H1 (cell line): ENCODE results near the gene WNT9B. TPM values are rescaled to one million over a fixed set of nuclear protein-coding genes. Genes with fewer than 3 reads are reported as not detected.

Source experiments
- CTCF ChIA-PET: fragments of 300-600 bp; sonication (Branson Sonifier 250); formaldehyde crosslinking; loops from one replicate; lab custom pipeline; 2021; ENCODE audit not compliant: partially characterized antibody; lab: Charles Lee
- POLR2A ChIA-PET: fragments of 300-600 bp; sonication (Branson Sonifier 250); formaldehyde crosslinking; loops from one replicate; lab custom pipeline; 2021; ENCODE audit warnings: inconsistent platforms; ENCODE audit not compliant: partially characterized antibody; lab: Charles Lee
- DNase-seq, 2 experiments: peaks; one replicate each; pipeline versions ENCODE4 v3.0.0 to v3.0.0-alpha.2; 2010 to 2022; ENCODE audit warnings: low spot score in 2 of 2, low read depth in 1 of 2, mixed read lengths in 1 of 2
- FAIRE-seq: peaks from 2 replicates; lab custom pipeline; 2011; peaks lifted over from hg19 to GRCh38; lab: Jason Lieb, UNC
- H2AFZ ChIP-seq: 2 replicates; pipeline ENCODE4 v1.8.1; 2012; ENCODE audit warnings: low read length, inconsistent platforms
- H2AK5ac ChIP-seq: 2 replicates; pipeline ENCODE4 v1.6.1; 2013; ENCODE audit warnings: low read depth, low read length
- H2BK120ac ChIP-seq: replicated peaks from 2 replicates; pipeline ENCODE3; 2013; ENCODE audit warnings: low read depth, low read length, inconsistent platforms
- H2BK12ac ChIP-seq: 2 replicates; pipeline ENCODE4 v1.6.1; 2013; ENCODE audit warnings: low read depth, low read length
- H2BK15ac ChIP-seq: 2 replicates; pipeline ENCODE4 v1.6.1; 2013; ENCODE audit warnings: low read length
- H2BK20ac ChIP-seq: 2 replicates; pipeline ENCODE4 v1.6.1; 2013; ENCODE audit warnings: low read length
- H2BK5ac ChIP-seq: 2 replicates; pipeline ENCODE4 v1.6.1; 2013; ENCODE audit warnings: low read depth, low read length
- H3K14ac ChIP-seq: 2 replicates; pipeline ENCODE4 v1.6.1; 2013; ENCODE audit warnings: inconsistent platforms; ENCODE audit not compliant: insufficient read length
- H3K18ac ChIP-seq: 2 replicates; pipeline ENCODE4 v1.6.1; 2013; ENCODE audit warnings: low read length; ENCODE audit errors: extremely low read depth
- H3K23ac ChIP-seq: 2 replicates; pipeline ENCODE4 v1.6.1; 2013; ENCODE audit warnings: inconsistent platforms; ENCODE audit not compliant: insufficient read length
- H3K23me2 ChIP-seq: 2 replicates; pipeline ENCODE4 v1.6.1; 2013; ENCODE audit warnings: low read depth, low read length
- H3K27ac ChIP-seq: 2 replicates; pipeline ENCODE4 v1.6.1; 2011; ENCODE audit warnings: low read depth, low read length, inconsistent platforms
- H3K27me3 ChIP-seq, 4 experiments: replicated peaks in 1 of 4; 1 replicate in 1 of 4; 2 replicates in 3 of 4; pipeline versions ENCODE4 v1.6.1 to v1.8.1; 2011 to 2013; ENCODE audit warnings: low read length in 3 of 4, mild to moderate bottlenecking in 3 of 4, inconsistent platforms in 2 of 4, mixed read lengths in 2 of 4, moderate library complexity in 1 of 4; ENCODE audit not compliant: control insufficient read depth in 3 of 4, insufficient read depth in 3 of 4; ENCODE audit errors: extremely low read depth in 1 of 4
- H3K36me3 ChIP-seq, 4 experiments: 2 replicates each; pipeline versions ENCODE4 v1.6.1 to v1.8.1; 2011 to 2013; ENCODE audit warnings: mild to moderate bottlenecking in 4 of 4, low read length in 3 of 4, moderate library complexity in 2 of 4, control low read depth in 1 of 4, inconsistent platforms in 1 of 4; ENCODE audit not compliant: insufficient read depth in 4 of 4, control insufficient read depth in 2 of 4
- H3K4ac ChIP-seq: replicated peaks from 2 replicates; pipeline ENCODE3; 2013; ENCODE audit warnings: low read length, low read depth, mixed read lengths, inconsistent platforms; ENCODE audit not compliant: insufficient read length
- H3K4me1 ChIP-seq, 4 experiments: replicated peaks in 1 of 4; 1 replicate in 1 of 4; 2 replicates in 3 of 4; pipeline versions ENCODE4 v1.6.1 to v1.8.1; 2011 to 2013; ENCODE audit warnings: low read length in 3 of 4, inconsistent platforms in 2 of 4, mixed read lengths in 1 of 4; ENCODE audit not compliant: insufficient read depth in 4 of 4, control insufficient read depth in 3 of 4
- H3K4me2 ChIP-seq, 2 experiments: 2 replicates each; pipeline versions ENCODE4 v1.6.1 to v1.8.1; 2011 to 2013; ENCODE audit warnings: low read depth in 2 of 2, low read length in 2 of 2, control low read depth in 1 of 2, inconsistent platforms in 1 of 2, mild to moderate bottlenecking in 1 of 2; ENCODE audit not compliant: insufficient read depth in 1 of 2
- H3K4me3 ChIP-seq, 4 experiments: fragments of 200-600, 300-600 bp in 1 of 4; sonication (generic), shearing (Covaris generic), sonication (Bioruptor Twin) in 1 of 4; 2 replicates each; pipeline versions ENCODE4 v1.5.1 to v1.8.1; 2011 to 2016; ENCODE audit warnings: low read length in 4 of 4, low read depth in 3 of 4, control low read depth in 2 of 4, inconsistent platforms in 2 of 4, mild to moderate bottlenecking in 2 of 4, mixed read lengths in 1 of 4, moderate library complexity in 1 of 4; ENCODE audit not compliant: insufficient read depth in 2 of 4; ENCODE audit errors: extremely low read depth in 1 of 4
- H3K56ac ChIP-seq: replicated peaks from 2 replicates; pipeline ENCODE3; 2013; ENCODE audit warnings: low read depth, mild to moderate bottlenecking, mixed read lengths, low read length, inconsistent platforms; ENCODE audit not compliant: insufficient read length
- H3K79me1 ChIP-seq: 2 replicates; pipeline ENCODE4 v1.6.1; 2013; ENCODE audit warnings: low read depth, low read length, control low read depth
- H3K79me2 ChIP-seq, 2 experiments: 2 replicates each; pipeline versions ENCODE4 v1.6.1 to v1.8.1; 2012 to 2013; ENCODE audit warnings: low read length in 2 of 2, mild to moderate bottlenecking in 2 of 2, inconsistent platforms in 1 of 2; ENCODE audit not compliant: insufficient read depth in 2 of 2, control insufficient read depth in 1 of 2
- H3K9ac ChIP-seq, 4 experiments: replicated peaks in 1 of 4; 1 replicate in 1 of 4; 2 replicates in 3 of 4; pipeline versions ENCODE4 v1.6.1 to v1.8.1; 2011 to 2013; ENCODE audit warnings: low read depth in 3 of 4, low read length in 3 of 4, control low read depth in 2 of 4, mild to moderate bottlenecking in 2 of 4, moderate library complexity in 2 of 4, inconsistent platforms in 1 of 4; ENCODE audit errors: extremely low read depth in 1 of 4
- H3K9me3 ChIP-seq, 2 experiments: 2 replicates each; pipeline versions ENCODE4 v1.6.1 to v1.8.1; 2012 to 2013; ENCODE audit warnings: mild to moderate bottlenecking in 2 of 2, moderate library complexity in 2 of 2, control low read depth in 1 of 2, inconsistent platforms in 1 of 2, low read depth in 1 of 2, low read length in 1 of 2, mixed read lengths in 1 of 2; ENCODE audit not compliant: insufficient read depth in 2 of 2
- H4K20me1 ChIP-seq, 2 experiments: replicated peaks in 1 of 2; 2 replicates each; pipeline versions ENCODE3 to v1.8.1; 2011 to 2013; ENCODE audit warnings: inconsistent platforms in 2 of 2, low read length in 2 of 2, mild to moderate bottlenecking in 1 of 2; ENCODE audit not compliant: insufficient read depth in 2 of 2, control insufficient read depth in 1 of 2
- H4K5ac ChIP-seq: 2 replicates; pipeline ENCODE4 v1.6.1; 2013; ENCODE audit warnings: low read length, low read depth, mixed read lengths, inconsistent platforms; ENCODE audit not compliant: insufficient read length
- H4K8ac ChIP-seq: 2 replicates; pipeline ENCODE4 v1.8.0; 2013; ENCODE audit warnings: mild to moderate bottlenecking, moderate library complexity, low read length, inconsistent platforms; ENCODE audit not compliant: insufficient read depth; ENCODE audit errors: extremely low read depth
- H4K91ac ChIP-seq: replicated peaks from 2 replicates; pipeline ENCODE3; 2013; ENCODE audit warnings: low read length, mixed read lengths, inconsistent platforms; ENCODE audit not compliant: insufficient read length
- BACH1 ChIP-seq: IDR thresholded peaks from 2 replicates; pipeline ENCODE4 v1.6.1; 2012; ENCODE audit warnings: low read length, improper control_type of control experiment
- EP300 ChIP-seq, 2 experiments: IDR thresholded peaks; 1 replicate in 1 of 2; 2 replicates in 1 of 2; pipeline ENCODE4 v1.6.1; 2011 to 2012; ENCODE audit warnings: low read depth in 2 of 2, low read length in 2 of 2, mild to moderate bottlenecking in 2 of 2, borderline replicate concordance in 1 of 2, inconsistent platforms in 1 of 2, moderate library complexity in 1 of 2
- HDAC2 ChIP-seq, 2 experiments: fragments of 300-600 bp in 1 of 2; sonication (generic) in 1 of 2; IDR thresholded peaks; 2 replicates each; pipeline ENCODE4 v1.6.1; 2011 to 2012; ENCODE audit warnings: low read depth in 2 of 2, low read length in 2 of 2, mild to moderate bottlenecking in 2 of 2, moderate library complexity in 2 of 2, borderline replicate concordance in 1 of 2, inconsistent platforms in 1 of 2
- JUN ChIP-seq: IDR thresholded peaks from 2 replicates; pipeline ENCODE4 v1.6.1; 2011; ENCODE audit warnings: low read depth, mild to moderate bottlenecking, improper control_type of control experiment, low read length
- KDM1A ChIP-seq: fragments of 200-600, 300-600 bp; sonication (generic); IDR thresholded peaks from 2 replicates; pipeline ENCODE4 v1.7.1; 2016; ENCODE audit warnings: mild to moderate bottlenecking, low read length, borderline replicate concordance
- NRF1 ChIP-seq: IDR thresholded peaks from 2 replicates; pipeline ENCODE4 v1.6.1; 2011; ENCODE audit warnings: mild to moderate bottlenecking, low read depth, low read length, improper control_type of control experiment
- TCF12 ChIP-seq: IDR thresholded peaks from 2 replicates; pipeline ENCODE4 v1.6.1; 2011; ENCODE audit warnings: low read depth, mild to moderate bottlenecking, low read length
- WGBS, 2 experiments: shearing (Covaris generic) in 1 of 2; methylation state at CpG; one replicate each; pipeline versions ENCODE4 v1.1.6 to v1.1.7; 2013 to 2015; ENCODE audit warnings: low lambda C conversion rate in 2 of 2, mixed read lengths in 2 of 2, inconsistent platforms in 1 of 2, low coverage in 1 of 2, missing lambda C conversion rate in 1 of 2; ENCODE audit not compliant: insufficient replicate concordance in 2 of 2, insufficient coverage in 1 of 2, insufficient read length in 1 of 2; ENCODE audit errors: extremely low coverage in 1 of 2, missing lambda C conversion rate in 1 of 2; 5-methylcytosine and 5-hydroxymethylcytosine counted together
- polyA plus RNA-seq, 7 experiments: library from polyadenylated mRNA; depleted of rRNA in 3 of 7; stranded (reverse) in 5 of 7; unstranded in 2 of 7; fragments of >200 nt in 5 of 7; fragments of 200-250 nt in 2 of 7; gene quantifications; 1 replicate in 5 of 7; 2 replicates in 1 of 7; 4 replicates in 1 of 7; pipeline versions ENCODE4 v1.2.1 to v1.2.3, GENCODE V29; 2011 to 2013; ENCODE audit warnings: missing spikeins in 2 of 7, mixed read lengths in 2 of 7
- total RNA-seq: library from RNA; stranded (reverse); fragmentation: NEBNext Ultra II Directional; extraction: Animal tissue kit (Norgen Biotek cat#: 25700); gene quantifications from 2 replicates; pipeline ENCODE4 v1.2.1, GENCODE V29; 2021
- TF ChIP-seq, protein P1 (sequence below): IDR thresholded peaks from 2 replicates; pipeline ENCODE4 v1.6.1; 2011; ENCODE audit warnings: low read length, improper control_type of control experiment
- TF ChIP-seq, protein P2 (sequence below): IDR thresholded peaks from 2 replicates; pipeline ENCODE4 v1.6.1; 2012; ENCODE audit warnings: inconsistent platforms
- TF ChIP-seq, protein P3 (sequence below): IDR thresholded peaks from 2 replicates; pipeline ENCODE4 v1.6.1; 2012; ENCODE audit warnings: low read length, inconsistent platforms

Gene WNT9B
- total and polyA plus RNA-seq, 2 of the 8 experiments (the other 6 are each of a cell fraction or from before 2014, with no cell fraction given): 0.21 TPM; not detected in 1

DNA sequence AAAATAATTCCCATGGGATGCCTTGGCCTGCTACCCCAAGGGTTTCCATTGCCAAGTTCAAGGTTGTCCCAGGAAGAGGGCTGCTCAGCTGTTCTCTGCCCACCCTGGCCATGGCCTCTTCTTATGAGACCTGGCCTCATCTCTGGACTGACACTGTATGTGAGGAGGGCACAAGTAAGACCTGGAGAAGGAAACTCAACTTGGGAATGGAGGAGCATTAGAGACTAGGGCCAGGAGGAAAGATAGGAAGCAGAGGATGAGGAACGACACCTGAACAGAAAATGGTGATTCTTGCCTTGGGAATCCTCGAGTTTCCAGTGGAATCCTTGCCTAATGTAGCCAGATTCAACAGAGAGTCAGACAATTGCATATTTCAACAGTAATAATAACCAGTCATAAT, 47.0 kb downstream of the WNT9B start:
- no peak for DNase-seq
- Histone ChIP-seq H2BK20ac (no peak overlapping the region), H3K23me2 (no peaks in the 10 kb centered on the region; the same call in 1 of the 2 replicates), H3K79me2 (no peaks in the 10 kb centered on the region), H2AK5ac (no peak overlapping the region), H3K36me3 (no peaks in the 10 kb centered on the region), H3K4me1 (peaks cover 0 to 8% (median 0%) of the 10 kb centered on the region in 4 experiments; a peak in 2 of 7 replicates), H3K27ac (no peak overlapping the region), H3K23ac (no peak overlapping the region), H3K4ac (no peak overlapping the region), H4K20me1 (no peaks in the 10 kb centered on the region), H3K9me3 (0 out of 4 replicates have a peak, but pooled peaks cover 0 to 4% of the 10 kb centered on the region in 2 experiments), H3K4me2 (no peak overlapping the region), H2AFZ (no peak overlapping the region), H3K27me3 (no peaks in the 10 kb centered on the region), H4K5ac (no peak overlapping the region), H2BK15ac (no peak overlapping the region), H3K14ac (no peak overlapping the region), H3K56ac (no peak overlapping the region), H3K9ac (no peak overlapping the region), H3K4me3 (no peak overlapping the region), H2BK5ac (no peak overlapping the region), H2BK12ac (no peak overlapping the region), H2BK120ac (no peak overlapping the region), H3K79me1 (no peaks in the 10 kb centered on the region), H4K91ac (no peak overlapping the region), H4K8ac (no peak overlapping the region), H3K18ac (no peak overlapping the region)
- POLR2A ChIA-PET: no interaction called here
- CTCF ChIA-PET: interaction anchor here (0.6 kb wide), 1 partner anchor 56 kb away, joined by 3 read pairs; no protein-coding TSS in a partner anchor
- 89% methylated on average over 2 of the region's 2 CpGs; no CpG with 5 or more reads in 1 of the 2 experiments for WGBS, 2 experiments
- no peak for FAIRE-seq
- TF ChIP-seq, protein P1, sequence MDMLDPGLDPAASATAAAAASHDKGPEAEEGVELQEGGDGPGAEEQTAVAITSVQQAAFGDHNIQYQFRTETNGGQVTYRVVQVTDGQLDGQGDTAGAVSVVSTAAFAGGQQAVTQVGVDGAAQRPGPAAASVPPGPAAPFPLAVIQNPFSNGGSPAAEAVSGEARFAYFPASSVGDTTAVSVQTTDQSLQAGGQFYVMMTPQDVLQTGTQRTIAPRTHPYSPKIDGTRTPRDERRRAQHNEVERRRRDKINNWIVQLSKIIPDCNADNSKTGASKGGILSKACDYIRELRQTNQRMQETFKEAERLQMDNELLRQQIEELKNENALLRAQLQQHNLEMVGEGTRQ: no peak
- TF ChIP-seq BACH1 (no peak), EP300 (IDR thresholded peaks at IDR 0.05; ENCODE audit: borderline replicate concordance in 1 of 2, low read depth in 2 of 2, low read length in 2 of 2) (no peak), TCF12 (no peak), KDM1A (no peak), JUN (no peak), HDAC2 (IDR thresholded peaks at IDR 0.05; ENCODE audit: borderline replicate concordance in 1 of 2, low read depth in 2 of 2, low read length in 2 of 2) (no peak), NRF1 (no peak)
- TF ChIP-seq, protein P2, sequence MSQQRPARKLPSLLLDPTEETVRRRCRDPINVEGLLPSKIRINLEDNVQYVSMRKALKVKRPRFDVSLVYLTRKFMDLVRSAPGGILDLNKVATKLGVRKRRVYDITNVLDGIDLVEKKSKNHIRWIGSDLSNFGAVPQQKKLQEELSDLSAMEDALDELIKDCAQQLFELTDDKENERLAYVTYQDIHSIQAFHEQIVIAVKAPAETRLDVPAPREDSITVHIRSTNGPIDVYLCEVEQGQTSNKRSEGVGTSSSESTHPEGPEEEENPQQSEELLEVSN: no peak
- TF ChIP-seq, protein P3, sequence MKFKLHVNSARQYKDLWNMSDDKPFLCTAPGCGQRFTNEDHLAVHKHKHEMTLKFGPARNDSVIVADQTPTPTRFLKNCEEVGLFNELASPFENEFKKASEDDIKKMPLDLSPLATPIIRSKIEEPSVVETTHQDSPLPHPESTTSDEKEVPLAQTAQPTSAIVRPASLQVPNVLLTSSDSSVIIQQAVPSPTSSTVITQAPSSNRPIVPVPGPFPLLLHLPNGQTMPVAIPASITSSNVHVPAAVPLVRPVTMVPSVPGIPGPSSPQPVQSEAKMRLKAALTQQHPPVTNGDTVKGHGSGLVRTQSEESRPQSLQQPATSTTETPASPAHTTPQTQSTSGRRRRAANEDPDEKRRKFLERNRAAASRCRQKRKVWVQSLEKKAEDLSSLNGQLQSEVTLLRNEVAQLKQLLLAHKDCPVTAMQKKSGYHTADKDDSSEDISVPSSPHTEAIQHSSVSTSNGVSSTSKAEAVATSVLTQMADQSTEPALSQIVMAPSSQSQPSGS: no peak
